H1 (cell line): ENCODE measurements around the gene ADGRB2. TPM values are rescaled to one million over a fixed set of nuclear protein-coding genes. Genes with fewer than 3 reads are reported as not detected.

ENCODE experiments used
- CTCF ChIA-PET: fragments of 300-600 bp; sonication (Branson Sonifier 250); formaldehyde crosslinking; loops from one replicate; lab custom pipeline; 2021; ENCODE audit not compliant: partially characterized antibody; lab: Charles Lee
- POLR2A ChIA-PET: fragments of 300-600 bp; sonication (Branson Sonifier 250); formaldehyde crosslinking; loops from one replicate; lab custom pipeline; 2021; ENCODE audit warnings: inconsistent platforms; ENCODE audit not compliant: partially characterized antibody; lab: Charles Lee
- DNase-seq, 2 experiments: peaks; one replicate each; pipeline versions ENCODE4 v3.0.0 to v3.0.0-alpha.2; 2010 to 2022; ENCODE audit warnings: low spot score in 2 of 2, low read depth in 1 of 2, mixed read lengths in 1 of 2
- FAIRE-seq: peaks from 2 replicates; lab custom pipeline; 2011; peaks lifted over from hg19 to GRCh38; lab: Jason Lieb, UNC
- H2AFZ ChIP-seq: 2 replicates; pipeline ENCODE4 v1.8.1; 2012; ENCODE audit warnings: low read length, inconsistent platforms
- H2AK5ac ChIP-seq: 2 replicates; pipeline ENCODE4 v1.6.1; 2013; ENCODE audit warnings: low read depth, low read length
- H2BK120ac ChIP-seq: replicated peaks from 2 replicates; pipeline ENCODE3; 2013; ENCODE audit warnings: low read depth, low read length, inconsistent platforms
- H2BK12ac ChIP-seq: 2 replicates; pipeline ENCODE4 v1.6.1; 2013; ENCODE audit warnings: low read depth, low read length
- H2BK15ac ChIP-seq: 2 replicates; pipeline ENCODE4 v1.6.1; 2013; ENCODE audit warnings: low read length
- H2BK20ac ChIP-seq: 2 replicates; pipeline ENCODE4 v1.6.1; 2013; ENCODE audit warnings: low read length
- H2BK5ac ChIP-seq: 2 replicates; pipeline ENCODE4 v1.6.1; 2013; ENCODE audit warnings: low read depth, low read length
- H3K14ac ChIP-seq: 2 replicates; pipeline ENCODE4 v1.6.1; 2013; ENCODE audit warnings: inconsistent platforms; ENCODE audit not compliant: insufficient read length
- H3K18ac ChIP-seq: 2 replicates; pipeline ENCODE4 v1.6.1; 2013; ENCODE audit warnings: low read length; ENCODE audit errors: extremely low read depth
- H3K23ac ChIP-seq: 2 replicates; pipeline ENCODE4 v1.6.1; 2013; ENCODE audit warnings: inconsistent platforms; ENCODE audit not compliant: insufficient read length
- H3K23me2 ChIP-seq: 2 replicates; pipeline ENCODE4 v1.6.1; 2013; ENCODE audit warnings: low read depth, low read length
- H3K27ac ChIP-seq: 2 replicates; pipeline ENCODE4 v1.6.1; 2011; ENCODE audit warnings: low read depth, low read length, inconsistent platforms
- H3K27me3 ChIP-seq, 4 experiments: replicated peaks in 1 of 4; 1 replicate in 1 of 4; 2 replicates in 3 of 4; pipeline versions ENCODE4 v1.6.1 to v1.8.1; 2011 to 2013; ENCODE audit warnings: low read length in 3 of 4, mild to moderate bottlenecking in 3 of 4, inconsistent platforms in 2 of 4, mixed read lengths in 2 of 4, moderate library complexity in 1 of 4; ENCODE audit not compliant: control insufficient read depth in 3 of 4, insufficient read depth in 3 of 4; ENCODE audit errors: extremely low read depth in 1 of 4
- H3K36me3 ChIP-seq, 4 experiments: 2 replicates each; pipeline versions ENCODE4 v1.6.1 to v1.8.1; 2011 to 2013; ENCODE audit warnings: mild to moderate bottlenecking in 4 of 4, low read length in 3 of 4, moderate library complexity in 2 of 4, control low read depth in 1 of 4, inconsistent platforms in 1 of 4; ENCODE audit not compliant: insufficient read depth in 4 of 4, control insufficient read depth in 2 of 4
- H3K4ac ChIP-seq: replicated peaks from 2 replicates; pipeline ENCODE3; 2013; ENCODE audit warnings: low read length, low read depth, mixed read lengths, inconsistent platforms; ENCODE audit not compliant: insufficient read length
- H3K4me1 ChIP-seq, 4 experiments: replicated peaks in 1 of 4; 1 replicate in 1 of 4; 2 replicates in 3 of 4; pipeline versions ENCODE4 v1.6.1 to v1.8.1; 2011 to 2013; ENCODE audit warnings: low read length in 3 of 4, inconsistent platforms in 2 of 4, mixed read lengths in 1 of 4; ENCODE audit not compliant: insufficient read depth in 4 of 4, control insufficient read depth in 3 of 4
- H3K4me2 ChIP-seq, 2 experiments: 2 replicates each; pipeline versions ENCODE4 v1.6.1 to v1.8.1; 2011 to 2013; ENCODE audit warnings: low read depth in 2 of 2, low read length in 2 of 2, control low read depth in 1 of 2, inconsistent platforms in 1 of 2, mild to moderate bottlenecking in 1 of 2; ENCODE audit not compliant: insufficient read depth in 1 of 2
- H3K4me3 ChIP-seq, 4 experiments: fragments of 200-600, 300-600 bp in 1 of 4; sonication (generic), shearing (Covaris generic), sonication (Bioruptor Twin) in 1 of 4; 2 replicates each; pipeline versions ENCODE4 v1.5.1 to v1.8.1; 2011 to 2016; ENCODE audit warnings: low read length in 4 of 4, low read depth in 3 of 4, control low read depth in 2 of 4, inconsistent platforms in 2 of 4, mild to moderate bottlenecking in 2 of 4, mixed read lengths in 1 of 4, moderate library complexity in 1 of 4; ENCODE audit not compliant: insufficient read depth in 2 of 4; ENCODE audit errors: extremely low read depth in 1 of 4
- H3K56ac ChIP-seq: replicated peaks from 2 replicates; pipeline ENCODE3; 2013; ENCODE audit warnings: low read depth, mild to moderate bottlenecking, mixed read lengths, low read length, inconsistent platforms; ENCODE audit not compliant: insufficient read length
- H3K79me1 ChIP-seq: 2 replicates; pipeline ENCODE4 v1.6.1; 2013; ENCODE audit warnings: low read depth, low read length, control low read depth
- H3K79me2 ChIP-seq, 2 experiments: 2 replicates each; pipeline versions ENCODE4 v1.6.1 to v1.8.1; 2012 to 2013; ENCODE audit warnings: low read length in 2 of 2, mild to moderate bottlenecking in 2 of 2, inconsistent platforms in 1 of 2; ENCODE audit not compliant: insufficient read depth in 2 of 2, control insufficient read depth in 1 of 2
- H3K9ac ChIP-seq, 4 experiments: replicated peaks in 1 of 4; 1 replicate in 1 of 4; 2 replicates in 3 of 4; pipeline versions ENCODE4 v1.6.1 to v1.8.1; 2011 to 2013; ENCODE audit warnings: low read depth in 3 of 4, low read length in 3 of 4, control low read depth in 2 of 4, mild to moderate bottlenecking in 2 of 4, moderate library complexity in 2 of 4, inconsistent platforms in 1 of 4; ENCODE audit errors: extremely low read depth in 1 of 4
- H3K9me3 ChIP-seq, 2 experiments: 2 replicates each; pipeline versions ENCODE4 v1.6.1 to v1.8.1; 2012 to 2013; ENCODE audit warnings: mild to moderate bottlenecking in 2 of 2, moderate library complexity in 2 of 2, control low read depth in 1 of 2, inconsistent platforms in 1 of 2, low read depth in 1 of 2, low read length in 1 of 2, mixed read lengths in 1 of 2; ENCODE audit not compliant: insufficient read depth in 2 of 2
- H4K20me1 ChIP-seq, 2 experiments: replicated peaks in 1 of 2; 2 replicates each; pipeline versions ENCODE3 to v1.8.1; 2011 to 2013; ENCODE audit warnings: inconsistent platforms in 2 of 2, low read length in 2 of 2, mild to moderate bottlenecking in 1 of 2; ENCODE audit not compliant: insufficient read depth in 2 of 2, control insufficient read depth in 1 of 2
- H4K5ac ChIP-seq: 2 replicates; pipeline ENCODE4 v1.6.1; 2013; ENCODE audit warnings: low read length, low read depth, mixed read lengths, inconsistent platforms; ENCODE audit not compliant: insufficient read length
- H4K8ac ChIP-seq: 2 replicates; pipeline ENCODE4 v1.8.0; 2013; ENCODE audit warnings: mild to moderate bottlenecking, moderate library complexity, low read length, inconsistent platforms; ENCODE audit not compliant: insufficient read depth; ENCODE audit errors: extremely low read depth
- H4K91ac ChIP-seq: replicated peaks from 2 replicates; pipeline ENCODE3; 2013; ENCODE audit warnings: low read length, mixed read lengths, inconsistent platforms; ENCODE audit not compliant: insufficient read length
- PHF8 ChIP-seq: fragments of 200-600 bp; sonication (generic); conservative IDR thresholded peaks from 2 replicates; pipeline ENCODE4 v1.7.1; 2012; ENCODE audit warnings: low read depth, mild to moderate bottlenecking, inconsistent platforms, low read length, moderate library complexity
- WGBS, 2 experiments: shearing (Covaris generic) in 1 of 2; methylation state at CpG; one replicate each; pipeline versions ENCODE4 v1.1.6 to v1.1.7; 2013 to 2015; ENCODE audit warnings: low lambda C conversion rate in 2 of 2, mixed read lengths in 2 of 2, inconsistent platforms in 1 of 2, low coverage in 1 of 2, missing lambda C conversion rate in 1 of 2; ENCODE audit not compliant: insufficient replicate concordance in 2 of 2, insufficient coverage in 1 of 2, insufficient read length in 1 of 2; ENCODE audit errors: extremely low coverage in 1 of 2, missing lambda C conversion rate in 1 of 2; 5-methylcytosine and 5-hydroxymethylcytosine counted together
- polyA plus RNA-seq, 7 experiments: library from polyadenylated mRNA; depleted of rRNA in 3 of 7; stranded (reverse) in 5 of 7; unstranded in 2 of 7; fragments of >200 nt in 5 of 7; fragments of 200-250 nt in 2 of 7; gene quantifications; 1 replicate in 5 of 7; 2 replicates in 1 of 7; 4 replicates in 1 of 7; pipeline versions ENCODE4 v1.2.1 to v1.2.3, GENCODE V29; 2011 to 2013; ENCODE audit warnings: missing spikeins in 2 of 7, mixed read lengths in 2 of 7
- total RNA-seq: library from RNA; stranded (reverse); fragmentation: NEBNext Ultra II Directional; extraction: Animal tissue kit (Norgen Biotek cat#: 25700); gene quantifications from 2 replicates; pipeline ENCODE4 v1.2.1, GENCODE V29; 2021

The ADGRB2 gene
- total and polyA plus RNA-seq, 2 of the 8 experiments (the other 6 are each of a cell fraction or from before 2014, with no cell fraction given) = 15.6 to 26.2 TPM

- no peak for TF ChIP-seq PHF8
- Histone ChIP-seq H2BK5ac (no peak overlapping the region), H3K4me2 (no peak overlapping the region; a peak in 1 of 4 replicates), H2BK12ac (peak overlapping the region; percentile 34; the same call in 1 of the 2 replicates), H4K20me1 (no peaks in the 10 kb centered on the region), H3K9ac (no peak overlapping the region), H3K23ac (no peak overlapping the region), H2BK15ac (0 out of 2 replicates have a peak overlapping the region, but pooled peaks have one; percentile 97), H3K79me1 (no peaks in the 10 kb centered on the region), H2AK5ac (no peak overlapping the region), H3K36me3 (no peaks in the 10 kb centered on the region), H2AFZ (no peak overlapping the region), H3K27ac (no peak overlapping the region), H3K27me3 (peaks cover 0 to 3% (median 0%) of the 10 kb centered on the region in 4 experiments; a peak in 2 of 7 replicates), H3K56ac (no peak overlapping the region), H3K18ac (peak overlapping the region; percentile 32; the same call in 1 of the 2 replicates), H3K23me2 (no peaks in the 10 kb centered on the region; the same call in 1 of the 2 replicates), H4K5ac (no peak overlapping the region), H4K8ac (no peak overlapping the region), H3K79me2 (no peaks in the 10 kb centered on the region), H3K14ac (no peak overlapping the region), H3K9me3 (no peaks in the 10 kb centered on the region), H4K91ac (peak overlapping the region; percentile 83), H2BK120ac (no peak overlapping the region), H3K4ac (peak overlapping the region; percentile 32), H2BK20ac (no peak overlapping the region), H3K4me1 (peaks cover 0 to 16% (median 8%) of the 10 kb centered on the region in 4 experiments; a peak in 5 of 7 replicates), H3K4me3 (no peak overlapping the region)
- no peak for FAIRE-seq
- CTCF ChIA-PET = interaction anchor here (1.2 to 5.5 kb wide), 6 partner anchors 10 to 164 kb away, joined by 3 to 44 read pairs (median 6); partner anchors contain the start of gene SPOCD1
- 91% methylated on average over 16 of the region's 16 CpGs; no CpG with 5 or more reads in 1 of the 2 experiments for WGBS, 2 experiments
- POLR2A ChIA-PET = interaction anchor here (0.6 to 1.7 kb wide), 5 partner anchors 13 to 964 kb away, joined by 3 to 6 read pairs (median 4); no protein-coding TSS in a partner anchor
- no peak for DNase-seq
Observed at GRCh38 chr1:31799895-31800673, 35.9 kb upstream of the ADGRB2 start.
